Adrenal gland (tissue), 5 donors: ENCODE data around the gene THRB.

ENCODE experiments used
- POLR2A ChIP-seq, 2 donors: fragments of 450-650 bp; IDR thresholded peaks; one replicate each; pipeline ENCODE4 v1.6.1; 2017; ENCODE audit warnings: antibody characterized with exemption in 2 of 2, mild to moderate bottlenecking in 2 of 2, moderate library complexity in 1 of 2
- TF ChIP-seq, protein P1 (sequence below), 6 experiments: fragments of 450-650 bp in 4 of 6; fragments of 200-600 bp in 2 of 6; sonication (generic) in 1 of 6; IDR thresholded peaks; 1 replicate in 5 of 6; 2 replicates in 1 of 6; pipeline versions ENCODE4 v1.5.1 to v1.8.0; 2016 to 2021; ENCODE audit warnings: antibody characterized with exemption in 6 of 6, mild to moderate bottlenecking in 2 of 6, moderate library complexity in 1 of 6
- donor health status: DM: no; HTN: no; CAD: no.

DNA sequence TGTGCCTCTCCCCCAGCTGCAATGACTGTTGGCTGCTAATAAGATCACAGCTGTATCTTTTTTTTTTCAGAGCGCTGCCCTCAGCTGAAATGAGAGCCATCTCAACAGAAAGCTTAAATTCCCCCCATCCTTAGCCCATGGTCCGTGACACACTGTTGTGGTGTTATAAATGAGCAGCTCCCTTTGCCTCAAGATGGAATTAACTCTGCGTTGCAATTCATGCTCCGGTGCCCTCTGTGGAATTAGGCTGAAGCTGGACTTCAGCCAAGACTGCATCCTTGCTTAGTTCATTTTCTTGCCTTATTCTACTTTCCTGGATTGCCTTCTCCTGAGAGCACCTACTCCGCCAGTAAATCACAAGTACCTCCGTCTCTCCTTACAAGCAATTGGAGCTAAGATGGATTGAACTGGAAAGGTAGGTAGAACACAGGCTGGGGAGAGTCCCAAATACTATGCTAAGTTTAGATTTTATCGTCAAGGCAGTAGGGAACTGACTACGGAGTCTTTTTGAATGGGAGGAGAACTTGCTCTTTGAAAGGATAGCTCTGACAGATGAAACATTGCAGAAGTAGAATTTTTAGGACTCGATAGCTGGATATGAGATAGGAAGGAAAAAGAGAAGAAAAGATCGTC lies 39.0 kb upstream of the THRB start:
- TF ChIP-seq, protein P1, sequence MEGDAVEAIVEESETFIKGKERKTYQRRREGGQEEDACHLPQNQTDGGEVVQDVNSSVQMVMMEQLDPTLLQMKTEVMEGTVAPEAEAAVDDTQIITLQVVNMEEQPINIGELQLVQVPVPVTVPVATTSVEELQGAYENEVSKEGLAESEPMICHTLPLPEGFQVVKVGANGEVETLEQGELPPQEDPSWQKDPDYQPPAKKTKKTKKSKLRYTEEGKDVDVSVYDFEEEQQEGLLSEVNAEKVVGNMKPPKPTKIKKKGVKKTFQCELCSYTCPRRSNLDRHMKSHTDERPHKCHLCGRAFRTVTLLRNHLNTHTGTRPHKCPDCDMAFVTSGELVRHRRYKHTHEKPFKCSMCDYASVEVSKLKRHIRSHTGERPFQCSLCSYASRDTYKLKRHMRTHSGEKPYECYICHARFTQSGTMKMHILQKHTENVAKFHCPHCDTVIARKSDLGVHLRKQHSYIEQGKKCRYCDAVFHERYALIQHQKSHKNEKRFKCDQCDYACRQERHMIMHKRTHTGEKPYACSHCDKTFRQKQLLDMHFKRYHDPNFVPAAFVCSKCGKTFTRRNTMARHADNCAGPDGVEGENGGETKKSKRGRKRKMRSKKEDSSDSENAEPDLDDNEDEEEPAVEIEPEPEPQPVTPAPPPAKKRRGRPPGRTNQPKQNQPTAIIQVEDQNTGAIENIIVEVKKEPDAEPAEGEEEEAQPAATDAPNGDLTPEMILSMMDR (IDR thresholded peaks at IDR 0.05): no peak
- TF ChIP-seq POLR2A (IDR thresholded peaks at IDR 0.05): no peak
